HEK293 (cell line): ENCODE measurements around the gene SLC35F6.

Source experiments
- EGR2 ChIP-seq: fragments of 450-650 bp; formaldehyde crosslinking; IDR thresholded peaks from 2 replicates; pipeline ENCODE4 v1.5.1; 2016; ENCODE audit warnings: low read depth, missing biosample characterization, missing genetic modification characterization
- HOXC10 ChIP-seq: sonication (generic); formaldehyde crosslinking; IDR thresholded peaks from 2 replicates; pipeline ENCODE4 v1.8.1; 2023; ENCODE audit warnings: mild to moderate bottlenecking, missing genetic modification reagents
- KLF10 ChIP-seq: fragments of 450-650 bp; IDR thresholded peaks from 2 replicates; pipeline ENCODE4 v1.5.1; 2018; ENCODE audit warnings: missing biosample characterization, mild to moderate bottlenecking, missing genetic modification characterization
- KLF7 ChIP-seq: fragments of 450-650 bp; formaldehyde crosslinking; IDR thresholded peaks from 2 replicates; pipeline ENCODE4 v1.5.1; 2016; ENCODE audit warnings: missing biosample characterization, missing genetic modification characterization, borderline replicate concordance
- KLF9 ChIP-seq: fragments of 450-650 bp; formaldehyde crosslinking; IDR thresholded peaks from 2 replicates; pipeline ENCODE4 v1.5.1; 2016; ENCODE audit warnings: missing biosample characterization, missing genetic modification characterization, low read depth
- SCRT2 ChIP-seq: fragments of 450-650 bp; formaldehyde crosslinking; IDR thresholded peaks from 2 replicates; pipeline ENCODE4 v1.5.1; 2016; ENCODE audit warnings: missing biosample characterization, missing genetic modification characterization
- ZBTB7A ChIP-seq: fragments of 450-650 bp; formaldehyde crosslinking; IDR thresholded peaks from 2 replicates; pipeline ENCODE4 v1.5.1; 2016; ENCODE audit warnings: low read depth, missing biosample characterization, missing genetic modification characterization
- ZEB2 ChIP-seq: fragments of 450-650 bp; formaldehyde crosslinking; IDR thresholded peaks from 2 replicates; pipeline ENCODE4 v1.5.1; 2016; ENCODE audit warnings: missing biosample characterization, missing genetic modification characterization
- ZFP69B ChIP-seq: fragments of 450-650 bp; formaldehyde crosslinking; IDR thresholded peaks from 2 replicates; pipeline ENCODE4 v1.5.1; 2016; ENCODE audit warnings: missing biosample characterization, missing genetic modification characterization
- ZNF146 ChIP-seq: fragments of 450-650 bp; formaldehyde crosslinking; IDR thresholded peaks from 2 replicates; pipeline ENCODE4 v1.5.1; 2016; ENCODE audit warnings: missing biosample characterization, missing genetic modification characterization
- ZNF175 ChIP-seq: fragments of 450-650 bp; formaldehyde crosslinking; IDR thresholded peaks from 2 replicates; pipeline ENCODE4 v1.5.1; 2016; ENCODE audit warnings: missing biosample characterization, missing genetic modification characterization
- ZNF223 ChIP-seq: fragments of 450-650 bp; formaldehyde crosslinking; IDR thresholded peaks from 2 replicates; pipeline ENCODE4 v1.5.1; 2016; ENCODE audit warnings: missing biosample characterization, missing genetic modification characterization
- ZNF239 ChIP-seq: fragments of 450-650 bp; formaldehyde crosslinking; IDR thresholded peaks from 2 replicates; pipeline ENCODE4 v1.5.1; 2016; ENCODE audit warnings: missing biosample characterization, missing genetic modification characterization
- ZNF24 ChIP-seq: fragments of 450-650 bp; formaldehyde crosslinking; IDR thresholded peaks from 2 replicates; pipeline ENCODE4 v1.5.1; 2016; ENCODE audit warnings: missing biosample characterization, missing genetic modification characterization
- ZNF248 ChIP-seq: fragments of 450-650 bp; formaldehyde crosslinking; IDR thresholded peaks from 2 replicates; pipeline ENCODE4 v1.5.1; 2017; ENCODE audit warnings: missing biosample characterization, missing genetic modification characterization
- ZNF335 ChIP-seq: fragments of 450-650 bp; formaldehyde crosslinking; conservative IDR thresholded peaks from 2 replicates; pipeline ENCODE4 v1.5.1; 2016; ENCODE audit warnings: missing biosample characterization, missing genetic modification characterization
- ZNF48 ChIP-seq: fragments of 450-650 bp; formaldehyde crosslinking; IDR thresholded peaks from 2 replicates; pipeline ENCODE4 v1.5.1; 2016; ENCODE audit warnings: missing biosample characterization, missing genetic modification characterization
- ZNF596 ChIP-seq: fragments of 450-650 bp; IDR thresholded peaks from 2 replicates; pipeline ENCODE4 v1.5.0; 2018; ENCODE audit warnings: missing biosample characterization, mild to moderate bottlenecking, missing genetic modification characterization, moderate library complexity
- ZNF629 ChIP-seq: fragments of 450-650 bp; formaldehyde crosslinking; IDR thresholded peaks from 2 replicates; pipeline ENCODE4 v1.5.1; 2017; ENCODE audit warnings: missing biosample characterization, missing genetic modification characterization
- ZNF654 ChIP-seq: fragments of 450-650 bp; formaldehyde crosslinking; IDR thresholded peaks from 2 replicates; pipeline ENCODE4 v1.5.1; 2016; ENCODE audit warnings: low read depth, missing biosample characterization, missing genetic modification characterization
- ZNF837 ChIP-seq: fragments of 450-650 bp; formaldehyde crosslinking; IDR thresholded peaks from 2 replicates; pipeline ENCODE4 v1.5.1; 2016; ENCODE audit warnings: missing biosample characterization, missing genetic modification characterization
- TF ChIP-seq, protein P1 (sequence below): IDR thresholded peaks from 2 replicates; pipeline ENCODE4 v1.6.1; 2011; ENCODE audit warnings: mild to moderate bottlenecking, low read depth, low read length, borderline replicate concordance
- TF ChIP-seq, protein P2 (sequence below): fragments of 450-650 bp; formaldehyde crosslinking; optimal IDR thresholded peaks from 2 replicates; pipeline ENCODE3; 2016; ENCODE audit warnings: missing biosample characterization, mild to moderate bottlenecking, missing genetic modification characterization
- TF ChIP-seq, protein P3 (sequence below): fragments of 450-650 bp; formaldehyde crosslinking; IDR thresholded peaks from 2 replicates; pipeline ENCODE4 v1.5.1; 2016; ENCODE audit warnings: missing biosample characterization, missing genetic modification characterization
- TF ChIP-seq, protein P4 (sequence below): fragments of 450-650 bp; formaldehyde crosslinking; IDR thresholded peaks from 2 replicates; pipeline ENCODE4 v1.5.1; 2016; ENCODE audit warnings: missing biosample characterization, missing genetic modification characterization, borderline replicate concordance
- TF ChIP-seq, protein P5 (sequence below): fragments of 450-650 bp; formaldehyde crosslinking; conservative IDR thresholded peaks from 2 replicates; pipeline ENCODE4 v1.5.1; 2016; ENCODE audit warnings: low read depth, missing biosample characterization, missing genetic modification characterization

SLC35F6 gene

GRCh38 chr2:26764078-26764887 is at the start of gene SLC35F6 (continued):
- TF ChIP-seq, protein P1, sequence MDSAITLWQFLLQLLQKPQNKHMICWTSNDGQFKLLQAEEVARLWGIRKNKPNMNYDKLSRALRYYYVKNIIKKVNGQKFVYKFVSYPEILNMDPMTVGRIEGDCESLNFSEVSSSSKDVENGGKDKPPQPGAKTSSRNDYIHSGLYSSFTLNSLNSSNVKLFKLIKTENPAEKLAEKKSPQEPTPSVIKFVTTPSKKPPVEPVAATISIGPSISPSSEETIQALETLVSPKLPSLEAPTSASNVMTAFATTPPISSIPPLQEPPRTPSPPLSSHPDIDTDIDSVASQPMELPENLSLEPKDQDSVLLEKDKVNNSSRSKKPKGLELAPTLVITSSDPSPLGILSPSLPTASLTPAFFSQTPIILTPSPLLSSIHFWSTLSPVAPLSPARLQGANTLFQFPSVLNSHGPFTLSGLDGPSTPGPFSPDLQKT: no peak
- TF ChIP-seq ZNF223 (tag by site-specific recombination) (no peak), ZNF239 (tag by site-specific recombination) (no peak), ZFP69B (0 out of 2 replicates have a peak, but pooled peaks have one; percentile 36), ZBTB7A (tag by site-specific recombination) (no peak), EGR2 (no peak), ZEB2 (tag by site-specific recombination) (peak; percentile 21; the same call in 1 of the 2 replicates), ZNF335 (tag by site-specific recombination) (peak; percentile 47; the same call in 1 of the 2 replicates), ZNF596 (no peak), KLF10 (tag by site-specific recombination) (peak; percentile 61), ZNF629 (no peak), KLF7 (tag by site-specific recombination) (no peak), ZNF175 (tag by site-specific recombination) (no peak), ZNF146 (no peak), ZNF48 (tag by site-specific recombination) (no peak), HOXC10 (CRISPR knock-in tag) (no peak; the same call in 1 of the 2 replicates), SCRT2 (tag by site-specific recombination) (no peak), KLF9 (tag by site-specific recombination) (no peak; the same call in 1 of the 2 replicates), ZNF248 (tag by site-specific recombination) (no peak), ZNF654 (tag by site-specific recombination) (no peak), ZNF837 (no peak), ZNF24 (tag by site-specific recombination) (no peak)
- TF ChIP-seq, protein P2, sequence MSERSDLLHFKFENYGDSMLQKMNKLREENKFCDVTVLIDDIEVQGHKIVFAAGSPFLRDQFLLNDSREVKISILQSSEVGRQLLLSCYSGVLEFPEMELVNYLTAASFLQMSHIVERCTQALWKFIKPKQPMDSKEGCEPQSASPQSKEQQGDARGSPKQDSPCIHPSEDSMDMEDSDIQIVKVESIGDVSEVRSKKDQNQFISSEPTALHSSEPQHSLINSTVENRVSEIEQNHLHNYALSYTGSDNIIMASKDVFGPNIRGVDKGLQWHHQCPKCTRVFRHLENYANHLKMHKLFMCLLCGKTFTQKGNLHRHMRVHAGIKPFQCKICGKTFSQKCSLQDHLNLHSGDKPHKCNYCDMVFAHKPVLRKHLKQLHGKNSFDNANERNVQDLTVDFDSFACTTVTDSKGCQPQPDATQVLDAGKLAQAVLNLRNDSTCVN (tag by site-specific recombination): peak; percentile 91
- TF ChIP-seq, protein P3, sequence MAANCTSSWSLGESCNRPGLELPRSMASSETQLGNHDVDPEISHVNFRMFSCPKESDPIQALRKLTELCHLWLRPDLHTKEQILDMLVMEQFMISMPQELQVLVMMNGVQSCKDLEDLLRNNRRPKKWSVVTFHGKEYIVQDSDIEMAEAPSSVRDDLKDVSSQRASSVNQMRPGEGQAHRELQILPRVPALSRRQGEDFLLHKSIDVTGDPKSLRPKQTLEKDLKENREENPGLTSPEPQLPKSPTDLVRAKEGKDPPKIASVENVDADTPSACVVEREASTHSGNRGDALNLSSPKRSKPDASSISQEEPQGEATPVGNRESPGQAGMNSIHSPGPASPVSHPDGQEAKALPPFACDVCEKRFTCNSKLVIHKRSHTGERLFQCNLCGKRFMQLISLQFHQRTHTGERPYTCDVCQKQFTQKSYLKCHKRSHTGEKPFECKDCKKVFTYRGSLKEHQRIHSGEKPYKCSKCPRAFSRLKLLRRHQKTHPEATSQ: no peak
- TF ChIP-seq, protein P4, sequence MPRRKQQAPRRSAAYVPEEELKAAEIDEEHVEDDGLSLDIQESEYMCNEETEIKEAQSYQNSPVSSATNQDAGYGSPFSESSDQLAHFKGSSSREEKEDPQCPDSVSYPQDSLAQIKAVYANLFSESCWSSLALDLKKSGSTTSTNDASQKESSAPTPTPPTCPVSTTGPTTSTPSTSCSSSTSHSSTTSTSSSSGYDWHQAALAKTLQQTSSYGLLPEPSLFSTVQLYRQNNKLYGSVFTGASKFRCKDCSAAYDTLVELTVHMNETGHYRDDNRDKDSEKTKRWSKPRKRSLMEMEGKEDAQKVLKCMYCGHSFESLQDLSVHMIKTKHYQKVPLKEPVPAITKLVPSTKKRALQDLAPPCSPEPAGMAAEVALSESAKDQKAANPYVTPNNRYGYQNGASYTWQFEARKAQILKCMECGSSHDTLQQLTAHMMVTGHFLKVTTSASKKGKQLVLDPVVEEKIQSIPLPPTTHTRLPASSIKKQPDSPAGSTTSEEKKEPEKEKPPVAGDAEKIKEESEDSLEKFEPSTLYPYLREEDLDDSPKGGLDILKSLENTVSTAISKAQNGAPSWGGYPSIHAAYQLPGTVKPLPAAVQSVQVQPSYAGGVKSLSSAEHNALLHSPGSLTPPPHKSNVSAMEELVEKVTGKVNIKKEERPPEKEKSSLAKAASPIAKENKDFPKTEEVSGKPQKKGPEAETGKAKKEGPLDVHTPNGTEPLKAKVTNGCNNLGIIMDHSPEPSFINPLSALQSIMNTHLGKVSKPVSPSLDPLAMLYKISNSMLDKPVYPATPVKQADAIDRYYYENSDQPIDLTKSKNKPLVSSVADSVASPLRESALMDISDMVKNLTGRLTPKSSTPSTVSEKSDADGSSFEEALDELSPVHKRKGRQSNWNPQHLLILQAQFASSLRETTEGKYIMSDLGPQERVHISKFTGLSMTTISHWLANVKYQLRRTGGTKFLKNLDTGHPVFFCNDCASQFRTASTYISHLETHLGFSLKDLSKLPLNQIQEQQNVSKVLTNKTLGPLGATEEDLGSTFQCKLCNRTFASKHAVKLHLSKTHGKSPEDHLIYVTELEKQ (tag by site-specific recombination): 0 out of 2 replicates have a peak, but pooled peaks have one; percentile 6
- TF ChIP-seq, protein P5, sequence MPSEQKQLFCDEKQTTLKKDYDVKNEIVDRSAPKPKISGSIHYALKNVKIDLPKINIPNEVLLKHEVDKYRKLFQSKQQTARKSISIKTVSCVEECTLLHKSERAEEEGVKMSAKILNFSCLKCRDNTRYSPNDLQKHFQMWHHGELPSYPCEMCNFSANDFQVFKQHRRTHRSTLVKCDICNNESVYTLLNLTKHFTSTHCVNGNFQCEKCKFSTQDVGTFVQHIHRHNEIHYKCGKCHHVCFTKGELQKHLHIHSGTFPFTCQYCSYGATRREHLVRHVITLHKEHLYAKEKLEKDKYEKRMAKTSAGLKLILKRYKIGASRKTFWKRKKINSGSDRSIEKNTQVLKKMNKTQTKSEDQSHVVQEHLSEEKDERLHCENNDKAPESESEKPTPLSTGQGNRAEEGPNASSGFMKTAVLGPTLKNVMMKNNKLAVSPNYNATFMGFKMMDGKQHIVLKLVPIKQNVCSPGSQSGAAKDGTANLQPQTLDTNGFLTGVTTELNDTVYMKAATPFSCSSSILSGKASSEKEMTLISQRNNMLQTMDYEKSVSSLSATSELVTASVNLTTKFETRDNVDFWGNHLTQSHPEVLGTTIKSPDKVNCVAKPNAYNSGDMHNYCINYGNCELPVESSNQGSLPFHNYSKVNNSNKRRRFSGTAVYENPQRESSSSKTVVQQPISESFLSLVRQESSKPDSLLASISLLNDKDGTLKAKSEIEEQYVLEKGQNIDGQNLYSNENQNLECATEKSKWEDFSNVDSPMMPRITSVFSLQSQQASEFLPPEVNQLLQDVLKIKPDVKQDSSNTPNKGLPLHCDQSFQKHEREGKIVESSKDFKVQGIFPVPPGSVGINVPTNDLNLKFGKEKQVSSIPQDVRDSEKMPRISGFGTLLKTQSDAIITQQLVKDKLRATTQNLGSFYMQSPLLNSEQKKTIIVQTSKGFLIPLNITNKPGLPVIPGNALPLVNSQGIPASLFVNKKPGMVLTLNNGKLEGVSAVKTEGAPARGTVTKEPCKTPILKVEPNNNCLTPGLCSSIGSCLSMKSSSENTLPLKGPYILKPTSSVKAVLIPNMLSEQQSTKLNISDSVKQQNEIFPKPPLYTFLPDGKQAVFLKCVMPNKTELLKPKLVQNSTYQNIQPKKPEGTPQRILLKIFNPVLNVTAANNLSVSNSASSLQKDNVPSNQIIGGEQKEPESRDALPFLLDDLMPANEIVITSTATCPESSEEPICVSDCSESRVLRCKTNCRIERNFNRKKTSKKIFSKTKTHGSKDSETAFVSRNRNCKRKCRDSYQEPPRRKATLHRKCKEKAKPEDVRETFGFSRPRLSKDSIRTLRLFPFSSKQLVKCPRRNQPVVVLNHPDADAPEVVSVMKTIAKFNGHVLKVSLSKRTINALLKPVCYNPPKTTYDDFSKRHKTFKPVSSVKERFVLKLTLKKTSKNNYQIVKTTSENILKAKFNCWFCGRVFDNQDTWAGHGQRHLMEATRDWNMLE (tag by site-specific recombination): 0 out of 2 replicates have a peak, but pooled peaks have one; percentile 32
